ENCODE data around the gene ARL8A. TPM values are rescaled to one million over a fixed set of nuclear protein-coding genes. Genes with fewer than 3 reads are reported as not detected.

ARL8A gene
- total and polyA plus RNA-seq, 2 of the 4 experiments (the other 2 are of a cell fraction): 18.1 to 30.7 TPM

DNA sequence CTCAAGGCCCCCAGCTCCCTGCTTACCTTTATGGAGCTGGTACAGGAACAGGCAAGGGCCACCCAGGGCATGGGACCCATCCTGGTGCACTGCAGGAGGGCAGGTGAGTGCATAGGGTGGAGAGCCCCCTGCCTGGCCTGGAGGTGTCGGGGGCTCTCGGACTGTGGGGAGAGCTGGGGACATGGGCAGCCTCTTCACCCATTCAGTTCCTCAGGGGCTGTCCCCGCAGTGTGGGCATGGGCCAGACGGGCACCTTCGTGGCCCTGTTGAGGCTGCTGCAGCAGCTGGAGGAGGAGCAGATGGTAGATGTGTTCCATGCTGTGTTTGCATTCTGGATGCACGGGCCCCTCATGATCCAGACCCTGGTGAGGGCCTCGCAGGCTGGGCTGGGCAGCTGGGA is 41.8 kb upstream of the ARL8A start:
- Histone ChIP-seq H3K4me3 (ENCODE audit: insufficient read depth, low read depth, low read length) (no peak overlapping the region), H3K27ac (ENCODE audit: insufficient read depth, low read length) (no peak overlapping the region), H3K56ac (ENCODE audit: extremely low read depth, insufficient read depth, low read length) (no peak overlapping the region), H3K4me1 (ENCODE audit: control insufficient read depth, insufficient read depth, low read length) (no peaks in the 10 kb centered on the region), H2BK20ac (ENCODE audit: low read depth, low read length) (no peak overlapping the region), H4K8ac (ENCODE audit: low read depth in 2 of 2, low read length in 2 of 2) (no peak overlapping the region), H2BK15ac (ENCODE audit: low read depth, low read length) (no peak overlapping the region), H3K18ac (ENCODE audit: low read depth, low read length) (no peak overlapping the region), H4K20me1 (ENCODE audit: insufficient read depth, low read length) (peaks cover 4% of the 10 kb centered on the region; the same call in 1 of the 2 replicates), H2AFZ (replicated peaks; ENCODE audit: low read length, poor library complexity) (no peak overlapping the region), H3K4ac (ENCODE audit: low read depth, low read length) (no peak overlapping the region), H3K9me1 (ENCODE audit: insufficient read depth, low read length) (no peaks in the 10 kb centered on the region), H3K4me2 (ENCODE audit: low read depth, low read length) (no peak overlapping the region), H3K14ac (replicated peaks; ENCODE audit: low read depth, low read length) (no peak overlapping the region), H3K23ac (ENCODE audit: low read depth, low read length) (no peak overlapping the region), H3K36me3 (ENCODE audit: control insufficient read depth, insufficient read depth, low read length) (no peaks in the 10 kb centered on the region), H4K5ac (ENCODE audit: low read depth, low read length) (no peak overlapping the region), H3K79me1 (ENCODE audit: low read depth in 1 of 2, low read length in 2 of 2) (no peaks in the 10 kb centered on the region), H3K9me3 (ENCODE audit: control insufficient read depth, insufficient read depth, low read length) (no peaks in the 10 kb centered on the region), H2AK9ac (replicated peaks; ENCODE audit: low read depth, low read length, poor library complexity) (no peak overlapping the region), H4K91ac (ENCODE audit: insufficient read depth, low read depth, low read length) (no peak overlapping the region), H2BK120ac (ENCODE audit: low read depth, low read length) (no peak overlapping the region), H2BK5ac (ENCODE audit: low read depth, low read length, poor library complexity, severe bottlenecking) (no peak overlapping the region), H3K9ac (ENCODE audit: low read depth, low read length) (no peak overlapping the region), H2AK5ac (ENCODE audit: low read depth, low read length) (no peak overlapping the region), H3K27me3 (ENCODE audit: control insufficient read depth, insufficient read depth, low read length) (peaks cover 58% of the 10 kb centered on the region)
- ATAC-seq (ENCODE audit: low read depth) (no peak), DNase-seq (no peak)
- TF ChIP-seq MXI1 (IDR thresholded peaks at IDR 0.05; ENCODE audit: borderline replicate concordance, low read depth, low read length): no peak
- TF ChIP-seq POLR2A (IDR thresholded peaks at IDR 0.05; ENCODE audit: low read depth, low read length): no peak
- no peak for TF ChIP-seq MAFK (IDR thresholded peaks at IDR 0.05; ENCODE audit: low read depth, low read length)
- no peak for TF ChIP-seq CEBPB (IDR thresholded peaks at IDR 0.05; ENCODE audit: low read depth, low read length)
- TF ChIP-seq FOS (IDR thresholded peaks at IDR 0.05; ENCODE audit: low read depth, low read length): no peak
- TF ChIP-seq RAD21 (IDR thresholded peaks at IDR 0.05; ENCODE audit: low read length): no peak
- TF ChIP-seq RFX5 (IDR thresholded peaks at IDR 0.05; ENCODE audit: low read depth, low read length): no peak
- TF ChIP-seq, protein P1, sequence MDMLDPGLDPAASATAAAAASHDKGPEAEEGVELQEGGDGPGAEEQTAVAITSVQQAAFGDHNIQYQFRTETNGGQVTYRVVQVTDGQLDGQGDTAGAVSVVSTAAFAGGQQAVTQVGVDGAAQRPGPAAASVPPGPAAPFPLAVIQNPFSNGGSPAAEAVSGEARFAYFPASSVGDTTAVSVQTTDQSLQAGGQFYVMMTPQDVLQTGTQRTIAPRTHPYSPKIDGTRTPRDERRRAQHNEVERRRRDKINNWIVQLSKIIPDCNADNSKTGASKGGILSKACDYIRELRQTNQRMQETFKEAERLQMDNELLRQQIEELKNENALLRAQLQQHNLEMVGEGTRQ (IDR thresholded peaks at IDR 0.05; ENCODE audit: low read depth, low read length): no peak
- TF ChIP-seq CTCF (conservative IDR thresholded peaks at IDR 0.05; ENCODE audit: low read depth, low read length): no peak
- intact Hi-C loops (cut with micrococcal nuclease) (no loop called here), dilution Hi-C loops (cut with HindIII; ENCODE audit: low sequenced_read_pairs, unreplicated experiment) (no loop called here), in situ Hi-C loops (cut with MboI; ENCODE audit: low sequenced_read_pairs) (loop anchor here (5.0 kb wide), 1 partner anchor 526 kb away; the partner anchor contains the start of gene SYT2)
- WGBS, 2 experiments (ENCODE audit: extremely low coverage in 2 of 2, insufficient read length in 1 of 2): 0% methylated on average over 1 of the region's 7 CpGs; no CpG with 5 or more reads in 1 of the 2 experiments
- ChIA-PET POLR2A (ENCODE audit: unreplicated experiment) (no interaction called here), CTCF (no interaction called here)
- no TSS peak for BruUV-seq (replicated peaks)

All from IMR-90 (cell line).